Measurements from ENCODE around the gene UBE2L3. TPM values are rescaled to one million over a fixed set of nuclear protein-coding genes. Genes with fewer than 3 reads are reported as not detected.

Gene UBE2L3
- total and polyA plus RNA-seq, 2 of the 13 experiments (the other 11 are each of a cell fraction or from before 2014, with no cell fraction given): 30.2 to 58.1 TPM

DNA sequence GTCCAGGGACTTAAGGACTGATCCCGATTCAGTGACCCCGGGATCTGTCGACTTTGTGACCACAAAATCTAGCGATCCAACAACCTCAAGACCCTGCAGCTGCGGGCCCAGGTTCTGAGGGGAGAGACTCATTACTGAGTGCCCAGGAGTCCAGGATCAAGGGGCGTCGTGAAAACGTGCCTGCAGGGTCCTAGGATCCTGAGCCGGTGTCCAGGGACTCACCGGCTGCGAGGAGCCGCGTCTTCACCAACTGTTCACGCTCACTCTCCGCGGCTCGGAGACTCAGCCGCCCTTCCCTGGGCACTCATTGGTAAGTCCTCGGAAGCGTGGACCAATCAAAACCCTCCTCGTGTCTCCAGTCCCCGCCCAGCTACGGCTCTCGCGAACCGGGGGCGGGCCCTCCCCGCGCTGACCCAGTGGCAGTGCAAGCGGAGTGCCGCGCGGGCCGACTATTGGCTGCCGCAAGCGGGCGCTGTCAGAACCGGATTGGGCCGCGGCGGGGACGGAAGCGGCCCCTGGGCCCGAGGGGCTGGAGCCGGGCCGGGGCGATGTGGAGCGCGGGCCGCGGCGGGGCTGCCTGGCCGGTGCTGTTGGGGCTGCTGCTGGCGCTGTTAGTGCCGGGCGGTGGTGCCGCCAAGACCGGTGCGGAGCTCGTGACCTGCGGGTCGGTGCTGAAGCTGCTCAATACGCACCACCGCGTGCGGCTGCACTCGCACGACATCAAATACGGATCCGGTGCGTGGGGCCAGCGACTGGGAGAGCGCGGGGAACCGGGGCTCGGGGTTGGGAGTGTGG is 74.5 kb downstream of the UBE2L3 start, which contains the start of gene SDF2L1 (continued):
- TF ChIP-seq, protein P1, sequence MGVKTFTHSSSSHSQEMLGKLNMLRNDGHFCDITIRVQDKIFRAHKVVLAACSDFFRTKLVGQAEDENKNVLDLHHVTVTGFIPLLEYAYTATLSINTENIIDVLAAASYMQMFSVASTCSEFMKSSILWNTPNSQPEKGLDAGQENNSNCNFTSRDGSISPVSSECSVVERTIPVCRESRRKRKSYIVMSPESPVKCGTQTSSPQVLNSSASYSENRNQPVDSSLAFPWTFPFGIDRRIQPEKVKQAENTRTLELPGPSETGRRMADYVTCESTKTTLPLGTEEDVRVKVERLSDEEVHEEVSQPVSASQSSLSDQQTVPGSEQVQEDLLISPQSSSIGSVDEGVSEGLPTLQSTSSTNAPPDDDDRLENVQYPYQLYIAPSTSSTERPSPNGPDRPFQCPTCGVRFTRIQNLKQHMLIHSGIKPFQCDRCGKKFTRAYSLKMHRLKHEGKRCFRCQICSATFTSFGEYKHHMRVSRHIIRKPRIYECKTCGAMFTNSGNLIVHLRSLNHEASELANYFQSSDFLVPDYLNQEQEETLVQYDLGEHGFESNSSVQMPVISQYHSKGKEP (CRISPR knock-in tag; IDR thresholded peaks at IDR 0.05): no peak
- TF ChIP-seq ZNF274 (CRISPR knock-in tag; IDR thresholded peaks at IDR 0.05) (0 out of 2 replicates have a peak, but pooled peaks have one; percentile 11), SUZ12 (IDR thresholded peaks at IDR 0.05; ENCODE audit: low read depth, low read length) (no peak), MTA3 (CRISPR knock-in tag; IDR thresholded peaks at IDR 0.05) (no peak), RBFOX2 (IDR thresholded peaks at IDR 0.05; ENCODE audit: low read depth, low read length) (peak; percentile 82), STAT5B (CRISPR knock-in tag; IDR thresholded peaks at IDR 0.05) (no peak), ZNF550 (CRISPR knock-in tag; IDR thresholded peaks at IDR 0.05; ENCODE audit: borderline replicate concordance) (no peak), ZNF30 (CRISPR knock-in tag; IDR thresholded peaks at IDR 0.05) (no peak), PAWR (CRISPR knock-in tag; IDR thresholded peaks at IDR 0.05; ENCODE audit: borderline replicate concordance) (no peak), ISX (CRISPR knock-in tag; conservative IDR thresholded peaks at IDR 0.05) (no peak), MIXL1 (CRISPR knock-in tag; IDR thresholded peaks at IDR 0.05) (no peak), PPARG (CRISPR knock-in tag; conservative IDR thresholded peaks at IDR 0.05) (0 out of 2 replicates have a peak, but pooled peaks have one; percentile 17), MBNL3 (CRISPR knock-in tag; conservative IDR thresholded peaks at IDR 0.05) (no peak), ZNF7 (CRISPR knock-in tag; IDR thresholded peaks at IDR 0.05) (no peak), ZNF772 (CRISPR knock-in tag; IDR thresholded peaks at IDR 0.05) (0 out of 2 replicates have a peak, but pooled peaks have one; percentile 16), TGIF2 (CRISPR knock-in tag; IDR thresholded peaks at IDR 0.05) (0 out of 2 replicates have a peak, but pooled peaks have one; percentile 42), ZC3H13 (CRISPR knock-in tag; IDR thresholded peaks at IDR 0.05) (no peak), ZNF138 (CRISPR knock-in tag; IDR thresholded peaks at IDR 0.05; ENCODE audit: low read depth) (no peak), KLF16 (CRISPR knock-in tag; IDR thresholded peaks at IDR 0.05) (no peak), ZNF180 (CRISPR knock-in tag; IDR thresholded peaks at IDR 0.05; ENCODE audit: borderline replicate concordance, low read depth) (no peak)
- TF ChIP-seq, protein P2, sequence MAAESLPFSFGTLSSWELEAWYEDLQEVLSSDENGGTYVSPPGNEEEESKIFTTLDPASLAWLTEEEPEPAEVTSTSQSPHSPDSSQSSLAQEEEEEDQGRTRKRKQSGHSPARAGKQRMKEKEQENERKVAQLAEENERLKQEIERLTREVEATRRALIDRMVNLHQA (CRISPR knock-in tag; IDR thresholded peaks at IDR 0.05): no peak
- TF ChIP-seq, protein P3, sequence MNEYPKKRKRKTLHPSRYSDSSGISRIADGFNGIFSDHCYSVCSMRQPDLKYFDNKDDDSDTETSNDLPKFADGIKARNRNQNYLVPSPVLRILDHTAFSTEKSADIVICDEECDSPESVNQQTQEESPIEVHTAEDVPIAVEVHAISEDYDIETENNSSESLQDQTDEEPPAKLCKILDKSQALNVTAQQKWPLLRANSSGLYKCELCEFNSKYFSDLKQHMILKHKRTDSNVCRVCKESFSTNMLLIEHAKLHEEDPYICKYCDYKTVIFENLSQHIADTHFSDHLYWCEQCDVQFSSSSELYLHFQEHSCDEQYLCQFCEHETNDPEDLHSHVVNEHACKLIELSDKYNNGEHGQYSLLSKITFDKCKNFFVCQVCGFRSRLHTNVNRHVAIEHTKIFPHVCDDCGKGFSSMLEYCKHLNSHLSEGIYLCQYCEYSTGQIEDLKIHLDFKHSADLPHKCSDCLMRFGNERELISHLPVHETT (CRISPR knock-in tag; conservative IDR thresholded peaks at IDR 0.05): 0 out of 2 replicates have a peak, but pooled peaks have one; percentile 68
- TF ChIP-seq, protein P4, sequence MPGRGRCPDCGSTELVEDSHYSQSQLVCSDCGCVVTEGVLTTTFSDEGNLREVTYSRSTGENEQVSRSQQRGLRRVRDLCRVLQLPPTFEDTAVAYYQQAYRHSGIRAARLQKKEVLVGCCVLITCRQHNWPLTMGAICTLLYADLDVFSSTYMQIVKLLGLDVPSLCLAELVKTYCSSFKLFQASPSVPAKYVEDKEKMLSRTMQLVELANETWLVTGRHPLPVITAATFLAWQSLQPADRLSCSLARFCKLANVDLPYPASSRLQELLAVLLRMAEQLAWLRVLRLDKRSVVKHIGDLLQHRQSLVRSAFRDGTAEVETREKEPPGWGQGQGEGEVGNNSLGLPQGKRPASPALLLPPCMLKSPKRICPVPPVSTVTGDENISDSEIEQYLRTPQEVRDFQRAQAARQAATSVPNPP (CRISPR knock-in tag; IDR thresholded peaks at IDR 0.05): 0 out of 2 replicates have a peak, but pooled peaks have one; percentile 26
- TF ChIP-seq, protein P5, sequence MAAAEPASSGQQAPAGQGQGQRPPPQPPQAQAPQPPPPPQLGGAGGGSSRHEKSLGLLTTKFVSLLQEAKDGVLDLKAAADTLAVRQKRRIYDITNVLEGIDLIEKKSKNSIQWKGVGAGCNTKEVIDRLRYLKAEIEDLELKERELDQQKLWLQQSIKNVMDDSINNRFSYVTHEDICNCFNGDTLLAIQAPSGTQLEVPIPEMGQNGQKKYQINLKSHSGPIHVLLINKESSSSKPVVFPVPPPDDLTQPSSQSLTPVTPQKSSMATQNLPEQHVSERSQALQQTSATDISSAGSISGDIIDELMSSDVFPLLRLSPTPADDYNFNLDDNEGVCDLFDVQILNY (CRISPR knock-in tag; conservative IDR thresholded peaks at IDR 0.05): no peak; the same call in 1 of the 2 replicates
- TF ChIP-seq, protein P6, sequence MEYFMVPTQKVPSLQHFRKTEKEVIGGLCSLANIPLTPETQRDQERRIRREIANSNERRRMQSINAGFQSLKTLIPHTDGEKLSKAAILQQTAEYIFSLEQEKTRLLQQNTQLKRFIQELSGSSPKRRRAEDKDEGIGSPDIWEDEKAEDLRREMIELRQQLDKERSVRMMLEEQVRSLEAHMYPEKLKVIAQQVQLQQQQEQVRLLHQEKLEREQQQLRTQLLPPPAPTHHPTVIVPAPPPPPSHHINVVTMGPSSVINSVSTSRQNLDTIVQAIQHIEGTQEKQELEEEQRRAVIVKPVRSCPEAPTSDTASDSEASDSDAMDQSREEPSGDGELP (IDR thresholded peaks at IDR 0.05; ENCODE audit: borderline replicate concordance, low read depth): no peak
